Measurements from ENCODE around the gene AFF2.
"Not testable (repeated sequence)": the region's sequence is repeated elsewhere in the genome, so short reads cannot be mapped to it uniquely, and the experiment has no call there.

AFF2 gene

DNA sequence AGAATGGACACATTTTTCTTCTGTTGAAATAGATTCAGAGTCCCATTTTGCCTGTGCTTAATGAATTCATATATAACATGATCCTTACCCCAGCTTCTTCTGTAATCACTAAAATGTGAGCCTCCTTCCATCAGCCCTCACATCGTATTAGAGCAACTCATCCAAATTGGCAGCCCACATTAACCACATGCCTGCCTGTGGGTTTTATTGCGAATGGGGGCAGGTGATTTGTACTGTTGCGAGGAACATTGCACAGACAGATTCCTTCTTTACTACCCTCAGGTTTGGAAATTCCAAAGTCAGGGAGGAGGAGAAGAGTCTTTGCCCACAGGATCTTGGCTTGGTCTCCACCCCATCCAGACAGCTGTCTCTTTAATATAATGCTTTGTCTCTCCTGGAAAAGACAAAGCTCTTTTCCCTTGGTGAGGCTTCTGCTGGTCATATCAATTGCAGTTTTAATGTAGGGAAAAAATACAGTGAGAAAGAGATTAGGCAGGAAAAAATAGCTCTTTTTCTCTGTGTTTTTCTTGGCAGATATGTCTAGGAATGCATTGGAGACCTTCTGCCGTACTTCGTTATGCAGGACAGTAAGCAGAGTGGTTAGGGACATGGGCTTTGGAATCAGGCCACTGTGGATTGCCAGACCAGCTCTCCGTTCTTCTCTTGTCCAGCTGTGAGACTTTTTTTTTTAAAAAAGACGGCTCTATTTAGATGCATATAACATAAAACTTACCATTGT, 371.2 kb downstream of the AFF2 start:
- DNase-seq = no peak

GRCh38 chrX:148872161-148872535, 371.7 kb downstream of the AFF2 start:
- no peak for DNase-seq

DNA sequence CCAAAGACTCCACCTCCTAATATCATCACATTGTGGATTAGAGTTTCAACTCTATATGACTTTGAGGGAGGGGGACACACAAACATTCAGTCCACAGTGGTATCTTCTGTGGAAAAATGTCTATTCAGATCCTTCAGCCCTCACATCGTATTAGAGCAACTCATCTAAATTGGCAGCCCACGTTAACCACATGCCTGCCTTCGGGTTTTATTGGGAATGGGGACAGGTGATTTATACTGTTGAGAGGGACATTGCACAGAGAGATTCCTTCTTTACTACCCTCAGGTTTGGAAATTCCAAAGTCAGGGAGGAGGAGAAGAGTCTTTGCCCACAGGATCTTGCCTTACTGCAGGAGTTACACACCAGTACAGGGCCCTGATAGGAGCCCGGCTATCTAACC, 372.5 kb downstream of the AFF2 start:
- DNase-seq = no peak

DNA sequence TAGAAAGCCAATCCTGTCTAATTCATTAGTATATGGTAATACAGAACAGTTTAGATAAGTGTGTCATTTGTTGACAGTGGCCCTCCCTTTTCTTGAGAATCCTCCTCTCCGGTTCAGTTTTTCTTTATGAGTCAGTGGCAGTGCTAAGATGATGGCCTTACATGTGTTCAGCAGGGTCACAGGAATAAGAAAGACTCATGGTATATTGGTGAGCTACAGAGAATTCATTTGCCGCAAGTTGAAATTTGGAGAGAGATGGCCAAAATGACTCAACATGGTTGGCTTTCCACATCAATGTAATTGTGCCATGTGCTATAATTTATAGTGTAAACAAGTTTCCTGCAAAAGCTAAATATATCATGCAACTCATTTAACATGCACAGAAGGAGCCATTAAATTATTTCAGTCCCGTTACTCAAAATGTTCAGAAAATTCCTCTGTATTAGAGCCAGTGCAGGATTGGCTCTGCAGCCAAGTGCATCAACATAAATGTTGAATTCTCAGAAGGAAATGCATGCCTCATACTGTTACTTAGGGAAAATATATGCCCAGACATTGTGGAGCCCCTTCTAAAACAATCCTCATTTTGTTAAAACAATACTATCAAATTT, 374.3 kb downstream of the AFF2 start:
- DNase-seq = no peak

DNA sequence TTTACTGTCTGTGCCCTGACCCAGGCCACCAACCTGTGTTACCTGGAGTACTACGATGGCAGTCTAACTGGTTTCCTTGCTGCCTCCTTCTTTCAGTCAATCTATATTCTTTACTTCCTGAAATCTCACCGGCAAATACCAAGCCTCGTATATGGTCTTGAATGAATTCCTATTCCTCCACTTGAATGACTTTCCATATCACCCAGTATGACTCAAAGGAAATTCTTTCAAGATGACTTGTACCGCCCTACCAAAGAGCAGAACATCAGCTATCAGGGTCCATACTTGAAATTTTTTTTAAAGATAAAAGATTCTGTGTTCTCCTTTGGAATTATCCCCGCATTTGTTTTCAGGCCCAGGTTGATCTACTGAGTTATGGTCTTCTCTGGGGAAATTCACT, 378.0 kb downstream of the AFF2 start:
- no peak for DNase-seq

DNA sequence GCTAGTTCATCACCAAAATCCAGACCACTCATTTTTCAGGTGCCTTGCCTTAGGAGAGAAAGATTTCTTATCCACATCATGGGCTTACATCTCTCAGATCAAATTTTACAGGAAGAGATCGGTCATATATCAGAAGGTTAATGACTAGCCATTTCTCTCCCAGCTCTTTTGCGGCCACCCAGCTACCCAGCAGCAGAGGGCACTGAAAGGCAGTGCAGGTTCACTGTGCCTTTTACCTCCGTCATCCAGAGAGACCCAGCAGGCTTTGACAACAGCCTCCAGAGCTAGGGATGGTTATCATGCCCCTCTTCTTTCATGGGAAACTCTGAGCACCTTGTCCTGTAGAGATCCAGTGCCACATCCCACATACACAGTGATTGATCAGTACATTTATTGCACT, 384.8 kb downstream of the AFF2 start:
- DNase-seq = no peak

GRCh38 chrX:148893395-148893794, 393.0 kb downstream of the AFF2 start:
- DNase-seq = no peak

DNA sequence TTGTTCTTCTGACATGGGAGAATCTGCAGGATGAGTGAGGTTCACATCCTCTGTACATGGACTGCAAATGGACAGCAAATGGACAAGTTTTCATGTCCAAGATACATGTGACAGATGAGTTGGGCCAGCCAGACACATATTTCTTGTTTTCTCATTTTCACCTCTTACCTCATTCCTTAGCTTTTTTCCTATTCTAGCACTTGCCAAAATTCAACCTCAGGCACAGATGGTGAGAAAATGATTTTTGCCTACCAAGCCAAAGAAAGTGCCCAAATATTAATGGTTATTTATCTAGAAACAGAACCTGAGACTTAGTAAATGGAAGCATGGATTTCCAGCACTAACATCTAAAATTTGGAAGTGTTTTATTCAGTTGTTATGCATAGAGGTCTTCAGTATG, 402.2 kb downstream of the AFF2 start:
- no peak for DNase-seq

- DNase-seq = no peak
These were observed 402.8 kb downstream of the AFF2 start for GRCh38 chrX:148903176-148903575.

DNA sequence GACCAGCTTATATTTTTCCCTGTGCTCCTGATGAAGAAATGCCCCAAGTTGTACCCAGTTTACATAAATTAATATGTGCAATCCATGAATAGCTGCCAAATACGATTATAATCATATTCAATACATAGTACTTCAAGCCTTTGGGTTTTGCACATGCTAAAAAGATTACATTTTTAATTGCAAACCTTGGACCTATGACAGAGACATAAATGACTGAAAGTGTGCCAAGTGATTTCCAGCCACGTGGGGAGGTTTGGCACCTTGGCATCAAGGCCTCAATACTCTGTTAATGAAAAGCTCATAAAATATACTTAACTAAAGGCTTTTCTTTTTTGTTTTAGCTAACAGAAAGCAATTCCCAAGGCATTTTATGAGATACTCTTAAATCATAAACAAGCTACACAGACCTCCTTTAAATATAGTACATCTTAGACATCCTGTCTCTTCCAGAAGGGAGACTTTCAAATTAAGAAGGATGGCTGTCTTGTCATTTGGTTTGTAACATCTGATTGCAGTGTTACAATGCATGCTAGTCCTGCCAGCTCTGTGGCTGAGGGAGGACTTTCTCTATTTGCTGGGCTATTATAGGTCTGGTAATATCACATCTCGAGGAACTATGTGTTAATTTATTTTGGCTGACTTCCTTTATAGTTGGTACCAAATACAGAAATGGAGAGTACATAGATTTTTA, 404.1 kb downstream of the AFF2 start:
- DNase-seq = no peak

DNA sequence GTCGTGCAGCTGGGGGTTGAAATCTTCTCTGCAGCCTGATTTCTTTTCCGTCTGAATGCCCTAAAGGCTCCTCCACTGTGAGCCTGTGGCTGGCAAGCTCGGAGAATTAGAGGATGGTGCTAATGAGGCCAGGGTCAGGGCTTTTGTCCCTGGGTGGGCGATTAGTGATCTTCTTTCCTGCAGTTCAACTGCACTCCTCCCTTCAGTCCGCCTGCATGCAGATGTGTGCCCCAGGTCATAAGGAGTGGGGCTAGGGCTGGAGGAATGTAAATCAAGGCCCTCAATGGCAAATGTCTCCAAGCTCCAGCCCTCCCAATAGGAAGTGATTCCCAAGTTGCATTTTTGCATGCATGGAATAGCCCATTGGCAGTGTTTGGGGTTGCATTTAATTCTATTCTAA, 405.0 kb downstream of the AFF2 start:
- DNase-seq = no peak

GRCh38 chrX:148906628-148907027, 406.2 kb downstream of the AFF2 start:
- DNase-seq = not testable (repeated sequence)

- DNase-seq = no peak
These were observed 409.3 kb downstream of the AFF2 start for GRCh38 chrX:148909758-148910157.

DNA sequence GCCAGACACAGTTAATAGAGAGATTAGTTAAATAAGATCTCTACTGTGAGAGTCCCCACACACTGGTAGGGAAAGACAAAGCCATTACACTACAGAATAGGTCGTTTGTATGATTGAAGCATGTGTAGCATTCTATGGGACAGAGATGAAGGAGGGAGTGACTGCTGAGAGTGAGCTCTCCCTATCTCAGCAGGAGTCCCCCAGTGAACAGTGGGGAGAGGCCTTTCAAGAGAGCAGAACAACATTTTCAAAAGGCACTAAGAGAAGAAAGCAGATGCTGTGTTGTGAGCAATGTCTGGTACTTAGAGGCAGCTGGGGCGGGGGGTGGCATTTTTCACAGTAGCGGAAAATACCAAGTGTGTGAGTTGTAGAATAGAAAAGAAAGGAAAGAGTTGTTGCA, 413.6 kb downstream of the AFF2 start:
- DNase-seq = peak; percentile 57

DNA sequence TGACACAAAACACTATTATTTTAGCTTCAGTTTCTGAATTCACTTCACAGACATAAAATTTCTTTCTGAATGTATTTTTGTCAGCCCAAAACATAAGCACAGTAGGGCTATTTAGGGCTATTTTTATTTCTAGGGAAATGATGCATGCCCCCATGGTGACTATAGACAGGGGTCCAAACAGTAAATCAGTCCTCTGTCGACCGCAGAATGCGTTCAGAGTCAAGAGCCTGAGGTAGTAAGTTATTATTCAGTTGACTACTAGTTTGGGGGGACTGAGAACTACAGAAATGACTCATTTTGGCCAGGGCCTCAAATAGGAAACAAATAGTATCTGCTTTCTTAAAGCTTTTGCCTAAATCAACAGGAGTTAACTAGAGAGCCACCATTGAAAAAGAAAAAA, 414.4 kb downstream of the AFF2 start:
- DNase-seq = no peak

GRCh38 chrX:148915474-148915873, 415.1 kb downstream of the AFF2 start:
- no peak for DNase-seq

GRCh38 chrX:148917441-148917840, 417.0 kb downstream of the AFF2 start:
- DNase-seq = no peak

DNA sequence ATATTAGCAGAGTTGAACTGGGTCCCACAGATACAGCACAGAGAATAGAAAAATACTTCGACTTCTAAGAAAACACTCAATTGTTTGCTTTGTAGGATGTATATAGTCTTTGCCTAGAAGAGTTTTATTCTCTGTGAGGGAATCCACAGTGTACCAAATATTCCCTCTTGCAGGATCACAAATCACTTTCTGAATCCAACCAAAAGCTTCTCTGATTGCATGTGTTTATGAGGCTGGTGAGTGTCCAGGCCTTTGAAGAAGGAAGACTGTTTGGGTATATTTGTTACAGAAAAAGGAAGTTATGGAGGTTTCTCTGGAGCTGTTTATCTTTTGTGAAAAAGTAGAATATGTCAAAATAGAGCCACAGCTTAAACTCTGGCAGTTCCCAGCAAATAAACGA, 423.2 kb downstream of the AFF2 start:
- DNase-seq = no peak

GRCh38 chrX:148926371-148926770, 426.0 kb downstream of the AFF2 start:
- no peak for DNase-seq

- no peak for DNase-seq
These were observed 428.4 kb downstream of the AFF2 start for GRCh38 chrX:148928811-148929210.

DNA sequence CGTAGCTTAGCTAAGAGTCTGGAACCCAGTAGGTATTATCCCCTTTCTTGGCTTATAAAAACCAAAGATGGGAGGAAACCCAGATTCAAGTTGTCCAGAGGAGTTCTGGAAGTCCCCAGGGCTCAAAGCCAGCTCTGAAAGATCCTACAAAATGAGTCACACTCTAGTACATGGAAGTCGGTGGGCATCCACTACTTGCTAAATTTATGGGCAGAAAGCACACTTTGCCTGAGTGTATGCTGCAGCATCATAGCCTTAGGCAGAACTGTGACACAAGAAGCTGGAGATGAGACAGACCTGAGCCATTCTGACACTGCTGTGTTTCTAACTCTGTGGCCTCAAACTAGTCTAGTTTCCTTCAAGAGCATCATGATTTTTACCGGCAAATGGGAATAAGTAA, 429.3 kb downstream of the AFF2 start:
- no peak for DNase-seq

DNA sequence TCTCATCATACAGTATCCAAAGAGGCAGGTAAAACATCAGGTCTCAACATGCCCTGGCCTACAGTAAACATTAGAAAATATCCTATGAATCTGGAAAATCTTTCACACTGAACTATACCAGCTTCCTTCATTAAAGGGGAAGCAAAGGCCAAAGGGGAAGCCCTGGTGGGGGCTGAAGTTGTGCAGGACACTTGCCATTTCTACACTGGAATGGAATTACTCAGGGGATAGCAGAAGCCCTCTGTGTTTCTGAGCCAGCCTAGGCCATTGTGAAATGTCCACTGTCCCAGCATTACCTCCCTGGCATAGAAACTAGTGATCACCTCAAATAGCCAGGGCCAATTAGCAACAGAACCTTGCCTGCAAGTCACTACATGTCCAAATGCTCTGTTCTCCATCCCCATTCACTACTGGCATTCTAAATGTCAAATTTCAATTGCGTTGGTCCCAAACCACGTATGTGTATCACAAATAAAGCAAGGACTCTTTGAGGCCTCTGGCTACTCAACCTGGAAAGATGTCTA, 429.9 kb downstream of the AFF2 start:
- no peak for DNase-seq

DNA sequence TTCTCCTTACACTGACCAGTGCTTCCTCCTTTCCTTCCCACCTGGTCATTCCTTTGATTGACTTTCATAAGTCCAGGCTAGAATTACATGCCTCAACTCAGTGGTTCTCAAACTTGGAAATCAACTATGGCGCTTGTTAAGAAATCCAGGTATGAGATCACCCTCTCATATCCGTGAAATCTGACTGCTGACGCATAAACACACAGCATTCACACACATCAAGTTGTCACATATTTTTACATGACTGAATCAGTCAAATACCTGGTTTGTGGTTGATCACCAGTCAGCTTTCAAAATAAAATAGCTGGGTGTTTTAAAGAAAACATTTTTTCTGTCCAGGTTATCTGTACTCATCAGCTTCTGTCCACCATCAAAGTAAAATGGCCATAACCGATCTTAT, 433.5 kb downstream of the AFF2 start:
- no peak for DNase-seq

DNA sequence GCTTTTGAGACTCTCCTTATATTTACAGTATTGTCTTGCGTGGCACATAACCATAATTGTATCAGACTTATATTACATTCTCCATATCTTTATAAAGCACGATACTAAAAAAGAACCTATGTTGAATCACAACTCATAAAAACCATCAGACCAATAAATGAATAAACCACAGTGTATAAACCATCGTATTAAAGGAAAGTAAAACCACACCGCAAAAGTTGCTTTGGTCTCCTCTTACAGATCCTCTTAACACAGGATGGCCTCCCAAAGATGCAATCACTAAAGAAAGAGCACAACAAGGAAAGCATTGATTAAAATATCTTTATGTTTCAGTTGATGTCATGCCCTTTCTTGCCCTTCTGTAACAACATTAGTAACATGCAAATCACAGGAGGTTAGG, 437.9 kb downstream of the AFF2 start:
- no peak for DNase-seq

Measured in NCI-H187 treated with DMSO at 0.1 percent for 48 hours (cell line).